DMS 273 (cell line): ENCODE data around the gene GRPEL1.
"Not testable (repeated sequence)": the region's sequence is repeated elsewhere in the genome, so short reads cannot be mapped to it uniquely, and the experiment has no call there.

Experiments
- DNase-seq: peaks from one replicate; lab custom pipeline; 2025; ENCODE audit not compliant: unreplicated experiment; lab: John Stamatoyannopoulos, UW

GRPEL1 gene

DNA sequence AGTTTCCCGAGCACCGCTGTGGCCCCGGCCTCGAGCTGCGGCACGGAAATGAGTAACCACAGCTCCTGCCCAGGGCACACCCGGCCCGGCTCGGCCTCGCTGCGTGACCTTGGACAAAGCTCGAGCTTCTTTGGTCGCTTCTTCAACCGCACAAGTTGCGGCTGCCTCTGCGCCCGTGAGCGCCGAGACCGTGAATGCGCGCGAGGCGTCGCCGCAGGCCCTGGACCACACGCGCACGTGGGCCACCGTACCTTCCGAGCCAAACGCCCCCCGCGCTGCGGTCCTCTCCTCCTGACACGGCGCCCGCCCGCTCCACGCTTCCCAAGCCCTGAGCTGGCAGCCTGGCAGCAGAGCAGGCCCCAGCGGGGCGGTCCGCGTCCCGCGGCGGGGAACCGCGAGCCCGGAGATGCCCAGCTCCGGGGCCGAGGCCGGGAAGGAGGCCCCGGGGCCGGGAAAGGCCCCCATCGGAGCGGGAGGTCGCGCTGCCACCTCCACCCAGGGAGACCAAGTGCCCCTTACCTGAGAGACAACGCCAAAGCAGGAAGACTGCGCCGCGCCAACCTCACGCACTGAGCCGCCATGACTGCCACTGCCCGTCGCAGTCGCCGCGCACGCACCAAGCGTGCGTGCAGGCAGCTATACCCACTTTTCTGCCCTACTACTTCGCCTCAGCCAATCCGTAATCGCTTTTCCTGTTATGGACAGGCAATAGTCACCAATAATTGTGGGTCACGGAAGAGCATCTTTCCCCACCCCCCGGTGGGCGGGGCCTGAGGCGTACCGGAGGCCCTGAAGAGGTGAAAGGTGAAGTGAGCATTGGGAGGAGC is at the start of gene GRPEL1:
GRPEL1 (minus strand) TSS at position 613 of the 827 bp plus-strand sequence; CDS start at position 581, 32 bp downstream.
- peak; percentile 99 for DNase-seq

DNA sequence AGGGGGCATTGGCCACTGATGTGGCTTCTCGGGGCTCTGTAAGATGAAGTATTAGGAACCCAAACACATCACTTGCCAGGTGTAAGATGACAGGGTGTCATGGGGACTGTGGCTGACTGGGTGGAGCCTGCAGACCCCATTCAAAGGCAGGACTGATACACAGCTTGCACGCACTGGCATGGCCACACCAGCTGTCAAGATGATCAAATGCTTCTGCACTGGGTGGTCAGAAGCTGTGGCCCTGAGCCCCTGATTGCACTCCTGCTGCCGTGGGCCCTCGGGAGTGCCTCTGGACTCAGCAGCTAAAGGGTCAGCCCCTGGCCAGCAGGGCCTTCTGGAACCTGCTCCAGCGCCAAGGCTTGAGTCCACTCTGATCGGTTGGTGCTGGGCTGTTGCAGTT is 48.8 kb upstream of the GRPEL1 start:
- no peak for DNase-seq

DNA sequence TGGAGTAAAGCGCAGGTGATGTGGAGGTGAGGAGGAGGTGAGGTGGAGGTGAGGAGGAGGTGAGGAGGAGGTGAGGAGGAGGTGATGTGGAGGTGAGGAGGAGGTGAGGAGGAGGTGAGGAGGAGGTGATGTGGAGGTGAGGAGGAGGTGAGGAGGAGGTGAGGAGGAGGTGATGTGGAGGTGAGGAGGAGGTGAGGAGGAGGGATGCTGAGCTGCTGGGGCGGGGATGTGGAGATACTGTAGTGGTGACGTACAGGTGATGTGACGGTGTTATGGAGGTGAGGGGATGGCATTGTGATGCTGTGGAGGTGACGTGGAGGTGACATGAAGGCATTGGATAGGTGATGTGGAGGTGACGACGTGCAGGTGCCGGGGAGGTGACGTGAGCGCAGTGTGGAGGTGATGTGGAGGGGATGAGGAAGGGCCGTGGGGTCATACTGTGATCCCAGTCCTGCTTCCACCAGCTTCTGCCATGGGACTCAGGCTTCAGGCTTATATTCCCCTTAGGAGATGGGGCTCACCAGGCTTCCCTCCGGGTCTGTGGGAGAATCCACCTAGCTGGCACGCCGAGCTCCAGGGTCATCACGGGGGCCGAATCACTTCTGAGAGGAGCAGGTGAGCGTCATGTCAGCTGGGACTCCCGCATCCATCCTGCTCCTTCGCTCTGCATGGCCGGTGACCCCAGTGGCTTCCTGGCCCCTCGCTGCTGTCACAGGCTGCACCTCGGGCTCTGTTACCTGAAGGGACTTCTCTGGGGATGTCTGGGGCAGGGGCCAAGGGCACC is 47.9 kb upstream of the GRPEL1 start:
- DNase-seq: no peak

- DNase-seq: no peak
Observed at GRCh38 chr4:7112656-7113055, 44.8 kb upstream of the GRPEL1 start.

GRCh38 chr4:7111441-7111840 is 43.6 kb upstream of the GRPEL1 start:
- DNase-seq: no peak

- DNase-seq: no peak
Observed at GRCh38 chr4:7110546-7110945, 42.7 kb upstream of the GRPEL1 start.

GRCh38 chr4:7109169-7109568 is 41.3 kb upstream of the GRPEL1 start:
- no peak for DNase-seq

DNA sequence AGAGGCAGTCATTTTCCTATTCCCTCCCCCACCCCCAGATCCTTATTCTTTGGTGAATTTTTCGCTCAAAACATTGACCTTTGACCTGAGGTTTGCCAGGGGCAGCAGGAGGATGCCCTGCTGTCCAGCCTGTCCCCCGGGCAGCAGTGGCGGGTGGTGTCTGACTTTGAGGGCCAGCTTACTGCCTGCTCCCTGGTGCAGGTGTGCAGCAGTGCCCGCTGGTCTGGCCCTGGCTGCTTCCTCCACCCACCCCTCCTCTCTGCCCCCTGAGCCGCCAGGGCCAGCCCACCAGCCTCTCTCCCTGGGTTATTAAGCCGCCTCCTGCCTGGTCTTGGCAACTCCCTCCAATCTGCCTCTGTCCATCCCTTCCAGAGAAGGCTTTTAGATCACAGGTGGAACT is 40.8 kb upstream of the GRPEL1 start:
- DNase-seq: no peak

GRCh38 chr4:7108046-7108625 is 40.3 kb upstream of the GRPEL1 start:
- no peak for DNase-seq

- DNase-seq: no peak
Observed at GRCh38 chr4:7107166-7107905, 39.5 kb upstream of the GRPEL1 start.

DNA sequence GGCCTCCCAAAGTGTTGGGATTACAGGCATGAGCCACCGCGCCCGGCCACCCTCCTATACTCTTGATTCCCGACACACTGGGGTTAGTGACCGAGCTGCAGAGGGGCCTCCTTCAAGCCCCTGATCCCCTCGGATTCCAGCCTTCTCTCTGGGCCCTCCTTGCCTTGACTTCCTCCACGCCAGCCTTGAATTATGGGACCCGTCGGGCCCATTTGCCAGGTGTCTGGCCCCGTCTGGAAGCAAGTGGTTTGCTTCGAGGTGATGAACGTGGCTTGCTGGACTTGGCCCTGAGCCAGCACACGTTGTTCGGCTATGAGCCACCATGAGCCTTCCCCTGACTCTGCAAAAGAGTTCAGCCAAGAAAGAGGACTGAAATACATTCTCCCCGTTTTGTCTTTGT is 37.4 kb upstream of the GRPEL1 start:
- DNase-seq: peak; percentile 13

- DNase-seq: no peak
Observed at GRCh38 chr4:7104366-7105031, 36.6 kb upstream of the GRPEL1 start.

- DNase-seq: peak; percentile 59
Observed at GRCh38 chr4:7103607-7104365, 35.9 kb upstream of the GRPEL1 start.

DNA sequence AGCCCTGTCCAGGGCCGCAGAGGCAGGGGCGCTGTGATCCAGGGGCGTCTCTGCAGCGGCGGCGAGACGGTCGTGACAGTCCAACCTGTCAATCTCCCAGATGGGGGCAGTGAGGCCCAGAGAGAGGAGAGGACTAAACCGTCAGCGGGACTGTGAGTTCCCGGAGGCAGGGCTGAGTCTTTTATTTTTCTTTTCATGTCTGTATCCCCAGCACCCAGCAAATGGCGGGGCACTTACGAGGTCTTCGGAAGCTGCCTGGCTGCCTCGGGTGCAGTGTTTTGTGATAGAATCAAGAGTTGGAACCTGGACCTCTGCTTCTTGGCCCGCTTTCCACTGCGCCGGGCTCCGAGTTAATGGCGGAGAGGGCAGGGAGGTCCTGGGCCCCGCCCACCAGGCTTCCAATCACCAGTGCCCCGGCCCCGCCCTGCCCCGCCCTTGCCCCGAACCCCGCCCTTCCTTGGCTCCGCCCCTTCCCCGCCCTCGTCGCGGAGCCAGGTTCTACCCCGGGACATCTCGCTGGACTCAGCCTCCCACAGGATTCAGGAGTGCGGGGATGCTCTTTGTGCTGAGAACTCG is 35.3 kb upstream of the GRPEL1 start:
- DNase-seq: peak; percentile 89

DNA sequence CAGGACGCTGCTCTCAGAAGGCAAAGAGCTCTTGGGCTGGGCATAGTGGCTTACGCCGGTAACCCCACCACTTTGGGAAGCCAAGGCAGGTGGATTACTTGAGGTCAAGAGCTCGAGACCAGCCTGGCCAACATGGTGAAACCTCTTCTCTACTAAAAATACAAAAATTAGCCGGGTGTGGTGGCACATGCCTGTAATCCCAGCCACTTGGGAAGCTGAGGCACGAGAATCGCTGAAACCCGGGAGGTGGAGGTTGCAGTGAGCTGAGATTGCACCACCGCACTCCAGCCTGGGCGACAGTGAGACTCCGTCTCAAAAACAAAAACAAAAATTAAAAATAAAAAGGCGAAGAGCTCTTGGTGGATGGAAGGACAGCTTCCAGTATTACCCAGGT is 34.6 kb upstream of the GRPEL1 start:
- not testable (repeated sequence) for DNase-seq

- DNase-seq: peak; percentile 76
Observed at GRCh38 chr4:7101692-7102515, 34.0 kb upstream of the GRPEL1 start.

- no peak for DNase-seq
Observed at GRCh38 chr4:7096236-7096635, 28.4 kb upstream of the GRPEL1 start.

DNA sequence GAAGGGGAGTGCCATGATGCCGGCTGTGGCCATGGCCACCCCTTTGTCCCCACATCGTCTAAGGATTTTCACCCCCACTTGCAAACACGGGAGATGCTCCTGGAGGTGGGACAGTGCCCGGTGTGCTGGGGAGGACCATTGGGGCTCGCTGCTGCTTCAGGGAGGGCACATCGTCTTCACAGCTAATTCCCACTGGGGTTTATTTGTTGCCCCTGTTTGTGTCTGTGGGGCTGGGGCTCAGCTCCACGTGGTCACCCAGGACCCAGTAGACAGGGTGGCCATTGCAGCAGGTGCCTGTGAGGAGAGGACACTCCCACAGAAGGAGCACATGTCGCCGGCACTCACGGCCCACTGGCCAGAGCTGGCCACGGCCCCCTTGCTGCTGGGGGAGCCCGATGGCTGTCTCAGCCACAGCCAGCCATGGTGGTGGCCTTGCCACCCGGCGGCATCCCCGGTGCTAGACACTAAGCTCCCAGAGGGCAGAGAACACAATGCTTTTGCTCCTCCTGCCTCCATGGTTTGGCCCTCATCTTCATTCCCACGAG is 27.8 kb upstream of the GRPEL1 start:
- no peak for DNase-seq
